Measurements from ENCODE around the gene SURF2.
"Not testable (repeated sequence)": the region's sequence is repeated elsewhere in the genome, so short reads cannot be mapped to it uniquely, and the experiment has no call there.

SURF2 gene

GRCh38 chr9:133356391-133357091, at the start of gene SURF2, which contains the start of gene SURF1:
Gene SURF2, plus strand, starts transcription at chr9:133356550. Its CDS starts 43 bp downstream, at chr9:133356593.
Gene SURF1, minus strand, starts transcription at chr9:133356487. Its CDS starts 34 bp downstream, at chr9:133356453.
- Histone ChIP-seq H3K4me3 (ENCODE audit: low read depth, low read length) (peak within 1 kb of the TSS; percentile 95), H3K27me3 (ENCODE audit: insufficient read depth, low read length) (no peaks in the 10 kb centered on the region), H2AFZ (ENCODE audit: low read length, unreplicated experiment) (peak within 1 kb of the TSS; percentile 30), H3K36me3 (ENCODE audit: insufficient read depth, low read length) (0 out of 2 replicates have a peak, but pooled peaks cover 7% of the 10 kb centered on the region), H3K27ac (ENCODE audit: low read depth, low read length) (peak within 1 kb of the TSS; percentile 23; the same call in 1 of the 2 replicates), H3K4me1 (ENCODE audit: control insufficient read depth, insufficient read depth, low read length, unreplicated experiment) (peaks cover 21% of the 10 kb centered on the region), H3K79me2 (ENCODE audit: control insufficient read depth, insufficient read depth, low read length, unreplicated experiment) (peaks cover 18% of the 10 kb centered on the region)

- Histone ChIP-seq H3K36me3 (ENCODE audit: insufficient read depth, low read length) (no peaks in the 10 kb centered on the region), H3K27ac (ENCODE audit: low read depth, low read length) (no peak overlapping the region), H3K4me3 (ENCODE audit: low read depth, low read length) (no peak overlapping the region), H3K79me2 (ENCODE audit: control insufficient read depth, insufficient read depth, low read length, unreplicated experiment) (no peaks in the 10 kb centered on the region), H3K4me1 (ENCODE audit: control insufficient read depth, insufficient read depth, low read length, unreplicated experiment) (no peaks in the 10 kb centered on the region), H2AFZ (ENCODE audit: low read length, unreplicated experiment) (no peak overlapping the region), H3K27me3 (ENCODE audit: insufficient read depth, low read length) (peaks cover 57% of the 10 kb centered on the region)
These were observed 49.0 kb upstream of the SURF2 start for GRCh38 chr9:133307301-133307700.

GRCh38 chr9:133309608-133310007, 46.7 kb upstream of the SURF2 start:
- H3K27ac ChIP-seq (ENCODE audit: low read depth, low read length) = no peak overlapping the region
- peaks cover 38% of the 10 kb centered on the region for H3K27me3 ChIP-seq (ENCODE audit: insufficient read depth, low read length)
- H2AFZ ChIP-seq (ENCODE audit: low read length, unreplicated experiment) = no peak overlapping the region
- no peak overlapping the region for H3K4me3 ChIP-seq (ENCODE audit: low read depth, low read length)
- no peaks in the 10 kb centered on the region for H3K79me2 ChIP-seq (ENCODE audit: control insufficient read depth, insufficient read depth, low read length, unreplicated experiment)
- no peaks in the 10 kb centered on the region for H3K4me1 ChIP-seq (ENCODE audit: control insufficient read depth, insufficient read depth, low read length, unreplicated experiment)
- H3K36me3 ChIP-seq (ENCODE audit: insufficient read depth, low read length) = no peaks in the 10 kb centered on the region

GRCh38 chr9:133315997-133316396, 40.4 kb upstream of the SURF2 start:
- Histone ChIP-seq H3K4me1 (ENCODE audit: control insufficient read depth, insufficient read depth, low read length, unreplicated experiment) (no peaks in the 10 kb centered on the region), H3K27me3 (ENCODE audit: insufficient read depth, low read length) (no peaks in the 10 kb centered on the region), H2AFZ (ENCODE audit: low read length, unreplicated experiment) (no peak overlapping the region), H3K4me3 (ENCODE audit: low read depth, low read length) (no peak overlapping the region), H3K79me2 (ENCODE audit: control insufficient read depth, insufficient read depth, low read length, unreplicated experiment) (no peaks in the 10 kb centered on the region), H3K36me3 (ENCODE audit: insufficient read depth, low read length) (no peaks in the 10 kb centered on the region), H3K27ac (ENCODE audit: low read depth, low read length) (no peak overlapping the region)

DNA sequence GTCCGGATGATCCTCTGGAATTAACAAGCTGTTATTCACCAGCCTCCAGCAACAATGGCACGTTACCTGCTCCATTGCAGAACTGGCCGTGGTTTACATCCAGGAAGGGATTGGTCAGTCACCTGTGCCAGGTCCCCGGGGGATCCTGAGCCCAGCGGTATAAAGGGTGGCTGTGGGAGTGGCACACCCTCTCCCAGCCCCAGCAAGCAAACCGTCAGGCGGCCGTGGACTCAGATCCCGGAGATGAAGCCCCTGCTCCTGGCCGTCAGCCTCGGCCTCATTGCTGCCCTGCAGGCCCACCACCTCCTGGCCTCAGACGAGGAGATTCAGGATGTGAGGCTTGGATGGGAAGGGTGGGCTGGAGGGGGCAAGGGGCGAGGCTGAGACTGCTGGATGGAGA, 38.8 kb upstream of the SURF2 start:
- H3K79me2 ChIP-seq (ENCODE audit: control insufficient read depth, insufficient read depth, low read length, unreplicated experiment); H3K27me3 ChIP-seq (ENCODE audit: insufficient read depth, low read length); H2AFZ ChIP-seq (ENCODE audit: low read length, unreplicated experiment); H3K4me3 ChIP-seq (ENCODE audit: low read depth, low read length); H3K4me1 ChIP-seq (ENCODE audit: control insufficient read depth, insufficient read depth, low read length, unreplicated experiment); H3K36me3 ChIP-seq (ENCODE audit: insufficient read depth, low read length); H3K27ac ChIP-seq (ENCODE audit: low read depth, low read length): not testable (repeated sequence)

GRCh38 chr9:133320421-133320881, 35.9 kb upstream of the SURF2 start:
- Histone ChIP-seq H3K27ac (ENCODE audit: low read depth, low read length) (no peak overlapping the region), H3K4me3 (ENCODE audit: low read depth, low read length) (no peak overlapping the region), H3K4me1 (ENCODE audit: control insufficient read depth, insufficient read depth, low read length, unreplicated experiment) (no peaks in the 10 kb centered on the region), H3K79me2 (ENCODE audit: control insufficient read depth, insufficient read depth, low read length, unreplicated experiment) (no peaks in the 10 kb centered on the region), H2AFZ (ENCODE audit: low read length, unreplicated experiment) (no peak overlapping the region), H3K36me3 (ENCODE audit: insufficient read depth, low read length) (no peaks in the 10 kb centered on the region), H3K27me3 (ENCODE audit: insufficient read depth, low read length) (0 out of 2 replicates have a peak, but pooled peaks cover 9% of the 10 kb centered on the region)

- no peak overlapping the region for H3K4me3 ChIP-seq (ENCODE audit: low read depth, low read length)
- no peak overlapping the region for H2AFZ ChIP-seq (ENCODE audit: low read length, unreplicated experiment)
- no peaks in the 10 kb centered on the region for H3K36me3 ChIP-seq (ENCODE audit: insufficient read depth, low read length)
- H3K27me3 ChIP-seq (ENCODE audit: insufficient read depth, low read length) = 0 out of 2 replicates have a peak, but pooled peaks cover 9% of the 10 kb centered on the region
- no peak overlapping the region for H3K27ac ChIP-seq (ENCODE audit: low read depth, low read length)
- no peaks in the 10 kb centered on the region for H3K79me2 ChIP-seq (ENCODE audit: control insufficient read depth, insufficient read depth, low read length, unreplicated experiment)
- H3K4me1 ChIP-seq (ENCODE audit: control insufficient read depth, insufficient read depth, low read length, unreplicated experiment) = no peaks in the 10 kb centered on the region
These were observed 34.9 kb upstream of the SURF2 start for GRCh38 chr9:133321411-133321935.

- H3K36me3 ChIP-seq (ENCODE audit: insufficient read depth, low read length) = no peaks in the 10 kb centered on the region
- H3K4me1 ChIP-seq (ENCODE audit: control insufficient read depth, insufficient read depth, low read length, unreplicated experiment) = no peaks in the 10 kb centered on the region
- no peak overlapping the region for H3K4me3 ChIP-seq (ENCODE audit: low read depth, low read length)
- H2AFZ ChIP-seq (ENCODE audit: low read length, unreplicated experiment) = no peak overlapping the region
- no peak overlapping the region for H3K27ac ChIP-seq (ENCODE audit: low read depth, low read length)
- no peaks in the 10 kb centered on the region for H3K79me2 ChIP-seq (ENCODE audit: control insufficient read depth, insufficient read depth, low read length, unreplicated experiment)
- 0 out of 2 replicates have a peak, but pooled peaks cover 9% of the 10 kb centered on the region for H3K27me3 ChIP-seq (ENCODE audit: insufficient read depth, low read length)
These were observed 33.6 kb upstream of the SURF2 start for GRCh38 chr9:133322701-133323100.

GRCh38 chr9:133323211-133323610, 33.1 kb upstream of the SURF2 start:
- no peak overlapping the region for H3K27ac ChIP-seq (ENCODE audit: low read depth, low read length)
- no peak overlapping the region for H2AFZ ChIP-seq (ENCODE audit: low read length, unreplicated experiment)
- no peak overlapping the region for H3K4me3 ChIP-seq (ENCODE audit: low read depth, low read length)
- no peaks in the 10 kb centered on the region for H3K79me2 ChIP-seq (ENCODE audit: control insufficient read depth, insufficient read depth, low read length, unreplicated experiment)
- H3K36me3 ChIP-seq (ENCODE audit: insufficient read depth, low read length) = no peaks in the 10 kb centered on the region
- H3K27me3 ChIP-seq (ENCODE audit: insufficient read depth, low read length) = 0 out of 2 replicates have a peak, but pooled peaks cover 9% of the 10 kb centered on the region
- no peaks in the 10 kb centered on the region for H3K4me1 ChIP-seq (ENCODE audit: control insufficient read depth, insufficient read depth, low read length, unreplicated experiment)

DNA sequence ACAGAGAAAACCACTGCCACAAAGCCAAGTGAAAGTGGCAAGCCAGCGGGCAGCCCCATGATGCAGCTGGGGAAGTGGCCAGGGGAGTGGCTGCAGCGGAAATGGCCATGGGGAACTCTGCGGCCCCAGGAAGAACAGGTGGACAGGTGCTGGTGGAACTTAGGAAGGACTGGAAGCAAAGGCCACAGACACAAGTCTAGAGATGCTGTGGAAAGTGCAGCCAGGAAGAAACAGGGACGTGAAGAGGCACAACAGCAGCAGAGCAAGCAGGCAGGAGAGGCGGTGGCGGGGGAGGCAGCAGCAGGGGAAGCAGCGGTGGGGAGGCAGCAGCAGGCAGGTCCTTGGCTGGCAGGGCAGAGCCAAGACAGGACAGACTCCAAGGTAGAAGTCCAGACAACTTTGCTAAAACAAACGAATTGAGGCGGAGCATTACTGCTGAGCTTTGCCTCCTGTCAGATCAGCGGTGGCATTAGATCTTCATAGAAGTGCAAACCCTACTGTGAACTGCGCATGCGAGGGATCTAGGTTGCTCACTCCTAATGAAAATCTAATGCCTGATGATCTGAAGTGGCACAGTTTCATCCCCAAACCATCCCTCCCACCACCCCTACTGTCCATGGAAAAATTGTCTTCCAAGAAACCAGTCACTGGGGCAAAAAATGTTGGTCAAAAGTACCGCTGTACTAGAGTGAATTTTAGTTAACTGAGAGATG, 32.2 kb upstream of the SURF2 start:
- Histone ChIP-seq H3K27ac (ENCODE audit: low read depth, low read length) (no peak overlapping the region), H3K27me3 (ENCODE audit: insufficient read depth, low read length) (0 out of 2 replicates have a peak, but pooled peaks cover 9% of the 10 kb centered on the region), H3K36me3 (ENCODE audit: insufficient read depth, low read length) (no peaks in the 10 kb centered on the region), H3K4me1 (ENCODE audit: control insufficient read depth, insufficient read depth, low read length, unreplicated experiment) (no peaks in the 10 kb centered on the region), H3K4me3 (ENCODE audit: low read depth, low read length) (no peak overlapping the region), H2AFZ (ENCODE audit: low read length, unreplicated experiment) (no peak overlapping the region), H3K79me2 (ENCODE audit: control insufficient read depth, insufficient read depth, low read length, unreplicated experiment) (no peaks in the 10 kb centered on the region)

Data from ACC112 (cell line).